HTERT RPE-1 (cell line): ENCODE results near the gene FHOD3.
"Not testable (repeated sequence)": the region's sequence is repeated elsewhere in the genome, so short reads cannot be mapped to it uniquely, and the experiment has no call there.

Source experiments
- in situ Hi-C: fragments of 300-500 bp; cut with MboI; formaldehyde crosslinking; loops from 4 replicates; pipeline ENCODE4 v1.14.3; 2020; ENCODE audit warnings: low sequenced_read_pairs

FHOD3 gene

DNA sequence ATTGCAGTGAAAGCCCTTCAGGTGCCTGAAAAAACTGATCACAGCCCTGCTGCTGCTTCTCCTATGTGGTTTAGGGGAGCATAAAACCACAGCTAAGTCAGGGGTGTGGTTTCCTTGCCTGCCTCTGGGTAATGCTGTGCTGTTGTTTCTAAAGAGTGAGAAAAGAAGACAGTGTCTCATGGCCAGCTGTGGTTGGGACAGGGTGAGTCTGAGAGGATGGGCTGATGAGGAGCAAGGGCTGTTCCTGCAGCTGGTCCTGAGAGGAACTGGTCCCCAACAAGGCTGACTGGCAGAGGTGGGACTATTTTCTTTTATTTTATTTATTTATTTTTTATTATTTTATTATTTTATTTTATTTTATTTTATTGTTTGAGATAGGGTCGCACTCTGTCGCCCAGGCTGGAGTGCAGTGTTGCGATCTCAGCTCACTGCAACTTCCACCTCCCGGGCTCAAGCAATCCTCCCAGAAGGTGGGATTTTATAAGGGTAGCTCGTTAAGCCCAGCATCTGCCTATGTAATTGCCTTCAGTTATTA lies 236.7 kb downstream of the FHOD3 start:
- in situ Hi-C loops = no loop called here

DNA sequence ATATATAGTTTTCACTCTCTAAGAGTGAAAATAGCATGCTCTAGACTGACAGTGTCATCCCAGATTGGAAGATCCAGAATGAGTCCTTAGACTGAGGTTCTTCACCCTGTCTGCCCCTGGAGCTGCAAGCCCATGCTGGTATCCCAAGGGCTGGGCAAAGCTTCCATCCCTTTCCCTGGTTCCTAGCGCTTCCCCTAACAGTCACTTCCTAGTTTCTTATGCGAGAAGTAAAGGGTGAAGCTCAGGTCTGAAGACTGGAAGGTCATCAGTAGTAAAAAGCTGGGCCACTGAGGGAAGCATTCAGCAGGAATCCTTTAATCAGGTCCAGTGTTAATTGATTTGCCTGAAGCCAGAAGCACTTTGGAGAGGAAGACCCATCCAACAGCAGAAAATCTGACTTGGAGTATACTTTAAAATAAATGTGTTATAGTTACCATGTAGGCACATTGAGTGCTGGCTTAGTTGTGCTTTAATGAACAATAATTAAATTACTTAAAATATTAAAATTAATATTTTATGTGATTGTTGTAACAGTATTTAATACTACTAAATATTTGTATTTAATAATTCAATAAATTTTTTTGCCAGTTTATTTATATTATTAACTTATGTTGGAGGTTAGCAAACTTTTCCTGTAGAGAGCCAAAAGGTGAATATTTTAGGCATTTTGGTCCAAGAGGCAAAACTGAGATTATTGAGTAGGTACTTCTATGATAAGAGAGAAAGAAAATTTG lies 237.9 kb downstream of the FHOD3 start:
- in situ Hi-C loops = no loop called here

GRCh38 chr18:36536426-36536825 lies 238.9 kb downstream of the FHOD3 start:
- in situ Hi-C loops = no loop called here

DNA sequence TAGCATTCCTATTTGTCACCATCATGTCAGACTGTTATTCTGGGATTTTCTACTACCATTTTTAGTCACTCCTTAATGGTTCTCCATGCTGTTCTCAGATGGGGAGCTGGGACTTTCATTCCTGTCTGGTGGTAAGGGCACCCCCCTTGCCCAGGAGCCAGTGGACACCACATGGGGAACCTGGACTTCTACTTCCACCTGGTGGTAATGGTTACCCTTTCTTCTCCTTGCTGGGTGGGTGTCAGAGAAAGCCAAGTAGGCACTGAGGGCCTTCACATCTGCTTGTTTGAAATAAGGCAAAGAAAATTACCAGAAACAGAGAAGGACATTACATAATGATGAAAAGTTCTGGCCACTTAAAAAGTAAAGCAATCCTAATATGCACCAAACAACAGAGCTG lies 239.8 kb downstream of the FHOD3 start:
- in situ Hi-C loops = no loop called here

DNA sequence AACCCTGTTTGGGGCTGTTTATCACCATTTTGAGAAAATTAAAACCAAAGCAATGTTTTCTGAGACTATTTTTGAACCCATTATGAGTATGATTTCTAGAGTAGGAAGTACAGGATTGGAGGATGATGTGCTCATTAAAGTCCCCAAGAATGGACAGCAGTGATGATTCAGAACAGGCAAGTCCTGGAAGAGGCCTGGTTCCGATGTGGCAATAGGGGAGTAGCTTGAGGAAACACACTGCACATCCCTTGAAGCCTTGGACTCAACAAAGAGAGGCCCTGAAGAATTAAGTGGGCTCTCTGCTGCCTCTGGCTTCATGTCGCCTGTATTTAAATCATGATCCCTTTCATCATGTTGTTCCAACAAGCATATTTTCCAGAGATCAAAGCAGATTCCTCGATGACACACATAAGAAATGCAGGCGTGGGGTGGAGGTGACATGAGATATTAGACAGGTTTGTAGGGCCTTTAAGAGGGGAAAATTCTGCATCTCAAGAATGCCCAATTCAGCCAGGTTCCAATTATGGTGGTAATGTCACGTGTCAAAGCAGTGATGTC lies 242.2 kb downstream of the FHOD3 start:
- in situ Hi-C loops = no loop called here

DNA sequence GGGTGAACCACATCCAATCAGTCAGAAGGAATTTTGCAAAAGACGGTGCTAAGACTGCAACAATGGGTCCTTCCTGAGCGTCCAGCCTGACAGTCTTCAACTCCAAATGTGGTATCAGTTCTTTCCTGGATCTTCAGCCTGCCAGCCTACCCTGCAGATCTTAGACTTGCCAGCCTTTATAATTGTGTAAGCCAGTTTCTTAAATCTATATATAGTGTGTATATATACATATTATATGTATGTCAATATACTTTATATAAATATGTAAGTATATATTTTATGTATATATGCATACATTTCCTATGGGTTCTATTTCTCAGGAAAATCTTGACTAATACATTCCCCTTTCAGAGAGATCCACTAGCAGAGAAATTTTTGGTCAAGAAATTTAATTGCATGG lies 245.5 kb downstream of the FHOD3 start:
- in situ Hi-C loops = no loop called here

GRCh38 chr18:36543991-36544725 lies 246.6 kb downstream of the FHOD3 start:
- in situ Hi-C loops = no loop called here

DNA sequence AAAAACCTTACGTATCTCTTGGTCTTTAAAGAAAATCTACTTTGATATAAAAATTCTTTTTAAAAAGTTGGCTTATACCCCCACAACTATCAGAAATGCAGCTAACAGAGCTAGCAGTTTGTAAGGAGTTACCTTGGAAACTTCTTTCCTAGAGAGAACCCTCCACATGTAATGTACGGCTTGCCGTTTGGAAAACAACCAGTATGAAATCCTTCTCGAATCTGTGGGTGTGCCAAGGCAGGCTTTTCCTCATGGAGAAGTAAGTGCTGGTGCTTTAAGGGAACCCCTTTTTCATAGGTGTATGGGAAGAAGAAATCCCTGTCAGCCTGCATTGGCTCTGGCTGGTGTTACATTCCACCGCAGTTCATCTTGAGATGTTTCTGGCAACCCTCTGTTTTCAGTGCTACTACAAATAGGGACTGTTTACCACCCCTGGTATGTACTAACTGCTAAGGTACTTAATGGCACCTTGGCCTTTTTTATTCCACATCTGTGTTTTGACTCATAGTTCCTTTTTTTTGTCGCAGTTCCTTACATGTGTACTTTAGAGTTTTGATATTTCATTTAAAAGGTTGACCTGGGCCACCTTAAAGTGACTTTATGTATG lies 248.4 kb downstream of the FHOD3 start:
- in situ Hi-C loops = no loop called here

DNA sequence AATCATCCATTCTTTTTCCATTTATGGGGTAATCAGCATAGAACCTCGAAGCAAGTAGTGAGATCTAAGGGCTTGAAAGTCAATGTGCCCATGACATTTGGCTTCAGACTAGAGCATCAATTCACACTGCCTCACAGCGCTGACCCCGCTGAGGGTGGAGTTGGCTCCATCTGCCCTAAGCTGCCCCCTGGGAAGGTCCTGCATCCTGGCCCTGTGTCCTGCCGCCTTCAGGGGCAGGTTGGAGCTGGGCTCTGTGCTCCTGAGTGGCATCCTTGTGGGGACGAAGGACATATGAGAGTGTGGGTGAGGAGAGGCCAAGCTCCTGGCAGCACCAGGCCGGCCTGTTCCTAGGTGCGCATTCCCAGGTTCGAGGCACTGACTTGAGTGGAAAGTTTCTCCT lies 249.4 kb downstream of the FHOD3 start:
- in situ Hi-C loops = no loop called here

- in situ Hi-C loops = no loop called here
Observed at GRCh38 chr18:36547544-36547943, 250.0 kb downstream of the FHOD3 start.

DNA sequence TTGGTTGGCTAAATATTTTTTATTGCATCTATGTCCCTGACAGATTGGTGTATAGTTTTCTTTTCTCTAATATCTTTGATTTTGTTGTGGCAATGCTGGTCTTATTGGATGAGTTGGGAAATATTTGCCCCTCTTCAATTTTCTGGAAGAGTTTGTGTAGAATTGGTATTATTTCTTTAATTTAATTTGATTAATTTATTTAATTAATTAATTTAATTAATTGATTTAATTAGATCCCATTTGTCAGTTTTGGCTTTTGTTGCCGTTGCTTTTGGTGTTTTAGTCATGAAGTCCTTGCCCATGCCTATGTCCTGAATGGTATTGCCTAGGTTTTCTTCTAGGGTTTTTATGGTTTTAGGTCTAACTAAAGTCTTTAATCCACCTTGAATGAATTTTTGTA lies 253.8 kb downstream of the FHOD3 start:
- in situ Hi-C loops = not testable (repeated sequence)

- in situ Hi-C loops = no loop called here
Observed at GRCh38 chr18:36558234-36558633, 260.7 kb downstream of the FHOD3 start.

DNA sequence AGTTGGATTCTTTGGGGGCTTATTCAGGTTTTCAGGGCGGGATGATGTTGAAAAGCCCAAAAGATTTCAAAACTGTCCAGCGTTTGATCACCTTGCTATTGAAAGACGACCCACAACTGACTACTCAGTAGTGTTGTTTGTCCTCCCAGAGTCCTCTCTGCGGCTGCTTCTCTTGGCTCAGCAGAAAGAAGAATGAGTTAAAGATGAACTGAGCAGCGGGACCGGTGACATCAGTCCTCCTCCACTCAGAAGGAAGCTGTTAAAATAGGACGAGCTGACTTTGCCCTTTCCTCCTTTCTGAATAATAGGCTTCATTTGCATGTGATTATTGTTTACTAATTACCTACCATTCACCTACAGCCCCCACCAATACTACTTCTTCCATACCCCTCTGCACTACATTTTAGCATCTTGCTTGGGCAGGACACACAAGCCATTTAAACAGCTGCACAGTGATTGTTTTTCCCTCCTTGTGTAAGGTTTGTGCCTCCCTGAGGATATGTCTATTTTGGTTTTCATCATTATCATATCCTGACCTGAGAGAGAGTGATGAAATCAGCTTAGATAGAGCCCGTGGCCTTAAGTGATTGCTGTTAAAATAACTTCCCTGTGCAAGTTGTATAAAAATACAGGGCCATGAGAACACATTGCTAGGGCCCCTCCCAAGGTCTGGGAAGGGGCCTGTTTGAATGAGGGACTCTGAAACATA lies 261.8 kb downstream of the FHOD3 start:
- in situ Hi-C loops = no loop called here

DNA sequence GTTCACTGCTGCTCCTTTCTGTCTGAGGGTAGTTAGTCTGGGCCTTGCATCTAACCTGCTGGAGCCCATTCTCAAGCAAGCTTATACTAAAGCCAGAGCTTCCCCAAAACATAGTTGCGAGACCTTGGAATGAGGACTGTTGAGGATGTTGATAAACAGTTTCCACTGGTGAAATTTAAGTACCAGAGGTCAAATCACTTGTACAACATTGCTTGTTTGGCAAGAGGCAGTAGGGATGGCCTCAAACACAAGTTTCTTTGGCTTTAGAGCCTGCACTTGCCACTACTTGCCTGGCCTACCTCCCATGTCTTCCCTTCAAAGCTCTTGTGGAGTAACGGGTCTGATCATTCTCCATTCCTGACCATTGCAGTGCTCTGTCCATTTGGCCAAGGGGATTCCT lies 262.7 kb downstream of the FHOD3 start:
- in situ Hi-C loops = no loop called here

- in situ Hi-C loops = no loop called here
Observed at GRCh38 chr18:36561046-36561445, 263.5 kb downstream of the FHOD3 start.

DNA sequence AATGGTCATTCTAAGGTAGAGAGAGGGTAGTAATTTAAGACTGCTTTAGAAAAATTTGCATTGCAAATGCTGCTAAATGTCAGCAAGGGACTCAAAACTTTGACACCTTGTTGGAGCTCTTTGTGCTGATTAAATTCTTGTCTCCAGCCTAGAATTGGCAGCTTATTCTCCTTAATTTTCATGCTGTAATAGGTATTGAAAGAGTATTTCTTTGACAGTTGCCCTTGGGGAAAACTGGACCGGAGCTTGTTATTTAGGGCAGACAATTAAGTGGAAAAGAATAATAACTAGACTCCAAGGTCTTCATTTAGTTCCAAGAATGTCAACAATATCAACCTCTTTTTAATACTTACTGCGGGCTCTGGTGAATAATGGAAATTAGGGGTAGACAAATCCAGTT lies 267.3 kb downstream of the FHOD3 start:
- in situ Hi-C loops = no loop called here

GRCh38 chr18:36567800-36568199 lies 270.3 kb downstream of the FHOD3 start:
- in situ Hi-C loops = no loop called here

DNA sequence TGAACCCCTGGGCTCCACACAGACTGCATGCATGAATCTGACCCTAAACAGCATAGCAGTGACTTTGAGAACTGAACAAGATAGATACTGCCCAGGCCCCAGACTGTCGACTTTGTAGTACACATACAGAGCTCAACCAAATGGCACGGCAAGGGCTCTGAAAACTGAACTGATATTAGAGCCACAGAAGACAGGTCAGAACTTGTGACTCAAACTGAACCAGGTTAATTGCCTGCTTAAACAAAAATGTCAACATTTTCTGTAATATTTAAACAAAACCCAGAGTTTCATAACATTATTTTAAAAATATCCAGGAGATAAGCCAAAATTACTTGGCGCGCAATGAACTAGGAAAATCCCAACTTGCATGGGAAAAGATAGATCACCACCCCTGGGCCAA lies 271.0 kb downstream of the FHOD3 start:
- in situ Hi-C loops = no loop called here

- in situ Hi-C loops = no loop called here
Observed at GRCh38 chr18:36572135-36572856, 274.8 kb downstream of the FHOD3 start.

DNA sequence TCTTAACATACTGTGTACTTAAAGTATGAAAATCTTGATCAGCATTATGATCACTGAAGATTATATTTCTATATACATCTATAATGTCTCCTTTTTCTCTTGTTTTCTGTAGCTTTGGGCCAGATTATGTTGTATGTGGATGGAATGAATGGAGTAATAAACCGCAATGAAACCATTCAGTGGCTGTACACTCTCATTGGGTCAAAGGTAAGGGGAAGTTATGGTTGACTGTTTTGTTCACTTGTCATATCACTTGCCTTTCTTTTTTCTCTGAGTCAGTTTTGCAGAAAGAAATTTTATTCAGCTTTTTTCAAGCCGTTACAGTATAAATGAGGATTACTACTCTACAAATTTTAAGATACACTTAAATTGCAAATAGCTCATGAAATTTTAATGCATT lies 278.8 kb downstream of the FHOD3 start:
- in situ Hi-C loops = no loop called here
